Upper lobe of left lung (tissue), 4 donors: Measurements from ENCODE around the gene LTB.

Experiments used
- EP300 ChIP-seq, 4 donors: sonication (generic); formaldehyde crosslinking; IDR thresholded peaks; one replicate each; pipeline ENCODE4 v1.5.1; 2017; ENCODE audit warnings: antibody characterized with exemption in 4 of 4, control low read depth in 2 of 4
- POLR2A ChIP-seq, 4 donors: fragments of 450-650 bp; IDR thresholded peaks; one replicate each; pipeline ENCODE4 v1.5.1; 2016 to 2017; ENCODE audit warnings: antibody characterized with exemption in 4 of 4, mild to moderate bottlenecking in 2 of 4
- POLR2AphosphoS5 ChIP-seq, 2 donors: sonication (generic); formaldehyde crosslinking; IDR thresholded peaks; one replicate each; pipeline ENCODE4 v1.5.1; 2017; ENCODE audit warnings: antibody characterized with exemption in 2 of 2
- TF ChIP-seq, protein P1 (sequence below), 6 experiments: fragments of 450-650 bp in 4 of 6; fragments of 200-600 bp in 2 of 6; sonication (generic) in 2 of 6; IDR thresholded peaks; one replicate each; pipeline ENCODE4 v1.5.1; 2016 to 2019; ENCODE audit warnings: antibody characterized with exemption in 6 of 6

DNA sequence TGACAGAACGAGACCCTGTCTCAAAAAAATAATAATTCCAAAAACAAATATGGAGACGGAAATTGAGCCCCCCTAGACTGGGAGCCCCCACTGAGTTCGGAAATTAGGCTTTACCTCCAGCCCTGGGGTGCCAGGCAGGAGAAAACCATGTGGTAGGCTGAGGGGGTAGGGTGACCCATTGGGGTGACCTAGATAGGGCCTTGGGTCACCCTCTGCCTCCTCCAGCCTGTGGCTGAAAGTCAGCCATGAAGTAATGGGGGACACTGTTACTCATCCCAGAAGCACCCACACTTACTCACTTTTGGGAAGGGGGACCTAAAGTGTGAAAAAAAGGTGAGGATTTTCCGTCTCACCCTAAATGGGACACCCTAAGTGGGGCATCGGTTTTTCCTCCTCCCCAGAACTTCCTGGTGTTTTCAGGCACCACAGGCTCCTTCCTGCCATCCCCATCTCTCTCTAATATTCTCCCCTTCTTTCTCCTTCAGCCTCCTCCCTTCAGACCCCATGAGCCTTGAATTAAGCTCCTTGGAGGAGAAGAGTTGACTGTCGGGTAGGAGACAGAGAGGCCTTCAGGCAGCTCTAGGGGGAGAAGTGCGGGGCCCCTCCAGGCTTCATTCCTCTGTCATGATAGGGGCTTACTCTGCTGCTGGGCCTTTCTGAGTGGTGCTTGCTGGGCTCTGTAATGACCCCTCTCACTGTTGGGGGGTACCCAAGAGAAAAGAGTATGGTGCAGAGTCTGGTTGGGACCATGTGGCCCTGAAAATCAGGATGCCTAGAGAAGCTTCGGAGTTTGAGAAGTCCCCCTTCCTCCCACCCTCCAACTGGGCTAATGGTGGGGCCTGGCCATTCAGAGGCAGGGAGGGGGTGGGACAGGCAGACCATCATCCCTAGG, 2.4 kb downstream of the LTB start:
- no peak for TF ChIP-seq POLR2A (IDR thresholded peaks at IDR 0.05)
- no peak for TF ChIP-seq EP300 (IDR thresholded peaks at IDR 0.05)
- TF ChIP-seq, protein P1, sequence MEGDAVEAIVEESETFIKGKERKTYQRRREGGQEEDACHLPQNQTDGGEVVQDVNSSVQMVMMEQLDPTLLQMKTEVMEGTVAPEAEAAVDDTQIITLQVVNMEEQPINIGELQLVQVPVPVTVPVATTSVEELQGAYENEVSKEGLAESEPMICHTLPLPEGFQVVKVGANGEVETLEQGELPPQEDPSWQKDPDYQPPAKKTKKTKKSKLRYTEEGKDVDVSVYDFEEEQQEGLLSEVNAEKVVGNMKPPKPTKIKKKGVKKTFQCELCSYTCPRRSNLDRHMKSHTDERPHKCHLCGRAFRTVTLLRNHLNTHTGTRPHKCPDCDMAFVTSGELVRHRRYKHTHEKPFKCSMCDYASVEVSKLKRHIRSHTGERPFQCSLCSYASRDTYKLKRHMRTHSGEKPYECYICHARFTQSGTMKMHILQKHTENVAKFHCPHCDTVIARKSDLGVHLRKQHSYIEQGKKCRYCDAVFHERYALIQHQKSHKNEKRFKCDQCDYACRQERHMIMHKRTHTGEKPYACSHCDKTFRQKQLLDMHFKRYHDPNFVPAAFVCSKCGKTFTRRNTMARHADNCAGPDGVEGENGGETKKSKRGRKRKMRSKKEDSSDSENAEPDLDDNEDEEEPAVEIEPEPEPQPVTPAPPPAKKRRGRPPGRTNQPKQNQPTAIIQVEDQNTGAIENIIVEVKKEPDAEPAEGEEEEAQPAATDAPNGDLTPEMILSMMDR (IDR thresholded peaks at IDR 0.05), result no peak
- TF ChIP-seq POLR2AphosphoS5 (IDR thresholded peaks at IDR 0.05), result no peak
